ENCODE measurements around the gene SOX2. TPM values are rescaled to one million over a fixed set of nuclear protein-coding genes. Genes with fewer than 3 reads are reported as not detected.

Gene SOX2
- total RNA-seq, 3 donors from 2014 or later = under 0.01 to 0.16 TPM; not detected in 1

- DNase-seq (ENCODE audit: low spot score in 2 of 2) = no peak
- Histone ChIP-seq H3K4me3 (no peak overlapping the region), H3K27me3 (peaks cover 10 to 98% of the 10 kb centered on the region in 2 donors), H3K27ac (no peak overlapping the region), H3K36me3 (no peaks in the 10 kb centered on the region), H3K4me1 (no peaks in the 10 kb centered on the region), H3K9me3 (no peaks in the 10 kb centered on the region)
- intact Hi-C loops (cut with DNase I; ENCODE audit: low total_unique reads) = no loop called here
- TF ChIP-seq POLR2A (IDR thresholded peaks at IDR 0.05) (no peak), CTCF (IDR thresholded peaks at IDR 0.05) (no peak), POLR2AphosphoS5 (IDR thresholded peaks at IDR 0.05) (no peak)
Observed at GRCh38 chr3:181718369-181718768, 6.6 kb downstream of the SOX2 start.

- Histone ChIP-seq H3K9me3 (no peaks in the 10 kb centered on the region), H3K27me3 (peaks cover 10 to 98% of the 10 kb centered on the region in 2 donors), H3K4me1 (no peaks in the 10 kb centered on the region), H3K36me3 (no peaks in the 10 kb centered on the region), H3K4me3 (no peak overlapping the region), H3K27ac (no peak overlapping the region)
- TF ChIP-seq CTCF (IDR thresholded peaks at IDR 0.05) (no peak), POLR2AphosphoS5 (IDR thresholded peaks at IDR 0.05) (no peak)
- DNase-seq (ENCODE audit: low spot score in 2 of 2) = no peak
- intact Hi-C loops (cut with DNase I; ENCODE audit: low total_unique reads) = no loop called here
Observed at GRCh38 chr3:181718987-181719911, 7.5 kb downstream of the SOX2 start.

DNA sequence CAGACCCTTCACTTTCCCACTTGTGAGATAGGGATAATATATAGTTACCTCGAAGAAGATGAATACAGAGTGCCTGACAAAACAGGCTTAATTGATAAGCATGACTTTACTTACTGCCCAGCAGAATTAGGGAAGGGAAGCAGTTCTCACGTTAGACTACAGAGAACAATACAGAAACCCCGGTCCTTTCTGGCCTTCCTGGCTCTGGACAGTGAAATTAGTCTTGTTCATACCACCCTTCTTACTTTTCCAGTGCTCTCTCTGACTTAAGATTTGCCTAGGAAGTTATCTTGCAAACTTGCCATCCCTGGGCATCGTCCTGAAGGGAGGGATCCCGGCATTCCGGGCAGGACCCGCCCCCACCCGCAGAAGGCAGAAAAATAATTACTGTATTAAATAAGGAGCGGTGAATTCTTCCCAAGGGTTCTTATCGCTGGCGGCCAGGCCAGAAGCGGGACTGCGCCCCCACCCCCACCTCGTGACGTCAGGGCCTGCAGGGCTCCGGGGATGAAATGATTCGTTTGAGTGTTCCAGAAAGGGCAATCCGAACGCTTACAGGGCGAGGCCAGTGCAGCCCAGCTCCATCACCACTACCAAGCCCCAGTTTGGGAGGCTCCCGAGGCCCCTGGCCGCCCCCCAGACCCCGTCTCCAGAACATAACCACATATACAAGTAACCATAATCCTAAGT, 8.4 kb downstream of the SOX2 start:
- no peak for TF ChIP-seq POLR2AphosphoS5 (IDR thresholded peaks at IDR 0.05)
- Histone ChIP-seq H3K4me1 (no peaks in the 10 kb centered on the region), H3K9me3 (no peaks in the 10 kb centered on the region), H3K27ac (no peak overlapping the region), H3K27me3 (peaks cover 10 to 97% of the 10 kb centered on the region in 2 donors), H3K36me3 (no peaks in the 10 kb centered on the region), H3K4me3 (no peak overlapping the region)
- no peak for DNase-seq (ENCODE audit: low spot score in 2 of 2)
- intact Hi-C loops (cut with DNase I; ENCODE audit: low total_unique reads) = no loop called here

DNA sequence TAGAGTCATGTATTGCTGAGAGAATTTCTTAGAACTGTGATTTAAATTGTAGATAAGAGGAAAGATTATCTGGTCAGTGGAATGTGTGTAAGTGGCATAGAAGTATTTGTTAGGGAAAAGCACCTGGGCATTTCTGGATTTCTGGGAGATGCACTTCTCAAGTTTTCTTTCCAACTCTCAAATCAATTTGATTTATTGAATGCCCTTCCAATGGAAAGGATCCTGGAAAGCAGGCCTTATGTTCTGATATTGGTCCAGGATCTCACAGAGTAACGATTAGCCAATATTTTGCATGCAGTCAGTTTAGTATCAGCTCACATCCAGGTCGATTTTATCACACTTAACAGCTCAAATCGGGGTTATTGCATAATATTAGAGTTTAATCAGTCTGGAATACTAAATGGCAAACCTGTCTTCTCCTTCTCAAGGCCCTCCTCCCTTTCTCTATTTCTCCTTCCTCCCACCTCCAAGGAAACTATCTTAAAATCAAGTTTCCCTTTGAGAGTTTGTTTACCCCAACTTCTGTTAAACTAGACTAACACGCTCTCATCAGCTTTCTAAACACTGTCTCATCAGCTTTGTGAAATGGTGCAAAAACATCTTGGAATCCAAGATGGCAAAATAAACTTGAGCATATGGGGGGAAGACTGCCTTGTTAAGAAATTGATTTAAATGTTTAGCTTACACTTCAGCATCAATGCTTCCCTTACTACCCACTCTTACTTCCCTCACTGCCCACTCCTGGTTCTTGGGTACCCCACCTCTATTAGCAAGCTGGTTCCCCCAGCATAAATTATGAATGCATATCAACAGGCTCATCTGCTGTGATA, 9.5 kb downstream of the SOX2 start:
- Histone ChIP-seq H3K9me3 (no peaks in the 10 kb centered on the region), H3K4me1 (no peaks in the 10 kb centered on the region), H3K27ac (no peak overlapping the region), H3K4me3 (no peak overlapping the region), H3K36me3 (no peaks in the 10 kb centered on the region), H3K27me3 (peaks cover 14 to 99% of the 10 kb centered on the region in 2 donors)
- TF ChIP-seq POLR2AphosphoS5 (IDR thresholded peaks at IDR 0.05) (no peak), POLR2A (IDR thresholded peaks at IDR 0.05) (no peak), CTCF (IDR thresholded peaks at IDR 0.05) (no peak)
- intact Hi-C loops (cut with DNase I; ENCODE audit: low total_unique reads) = no loop called here
- no peak for DNase-seq (ENCODE audit: low spot score in 2 of 2)

DNA sequence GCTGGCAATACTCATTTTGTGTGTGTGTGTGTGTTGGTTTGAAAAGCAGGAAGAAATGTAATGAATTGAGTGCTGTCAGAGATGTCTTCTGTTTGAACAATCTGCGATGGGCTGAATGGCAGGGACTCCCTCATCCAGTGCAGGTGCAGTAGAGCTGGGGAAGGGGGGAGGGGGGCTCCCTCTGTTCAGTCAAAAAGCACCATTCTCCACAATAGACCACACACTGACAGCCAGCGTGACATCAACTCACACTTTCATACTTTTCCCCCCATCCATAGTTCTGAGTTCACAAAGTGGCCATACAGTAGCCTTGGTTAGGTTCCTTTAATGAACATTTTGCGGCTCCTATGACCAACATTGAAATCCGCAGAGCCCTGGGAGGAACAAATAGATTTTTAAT, 10.4 kb downstream of the SOX2 start:
- H3K27ac ChIP-seq = no peak overlapping the region
- DNase-seq (ENCODE audit: low spot score in 2 of 2) = no peak
- H3K9me3 ChIP-seq = no peaks in the 10 kb centered on the region
- H3K4me3 ChIP-seq = no peak overlapping the region
- TF ChIP-seq POLR2A (IDR thresholded peaks at IDR 0.05) = no peak
- H3K4me1 ChIP-seq = no peaks in the 10 kb centered on the region
- peaks cover 14 to 99% of the 10 kb centered on the region in 2 donors for H3K27me3 ChIP-seq
- H3K36me3 ChIP-seq = no peaks in the 10 kb centered on the region
- intact Hi-C loops (cut with DNase I; ENCODE audit: low total_unique reads) = no loop called here
